Renal cortical epithelial cell (primary cell): ENCODE measurements around the gene MORF4L2. TPM values are rescaled to one million over a fixed set of nuclear protein-coding genes. Genes with fewer than 3 reads are reported as not detected.
"Not testable (repeated sequence)": the region's sequence is repeated elsewhere in the genome, so short reads cannot be mapped to it uniquely, and the experiment has no call there.

Experiments used
- DNase-seq: peaks from one replicate; pipeline ENCODE4 v3.0.0-alpha.2; 2011; ENCODE audit warnings: low read depth
- total RNA-seq: library from RNA; depleted of rRNA; stranded (reverse); fragments of >200 nt; gene quantifications from 2 replicates; pipeline ENCODE4 v1.2.3, GENCODE V29; 2014

The MORF4L2 gene
- total RNA-seq, 1 donor from 2014 or later = 614 TPM

DNA sequence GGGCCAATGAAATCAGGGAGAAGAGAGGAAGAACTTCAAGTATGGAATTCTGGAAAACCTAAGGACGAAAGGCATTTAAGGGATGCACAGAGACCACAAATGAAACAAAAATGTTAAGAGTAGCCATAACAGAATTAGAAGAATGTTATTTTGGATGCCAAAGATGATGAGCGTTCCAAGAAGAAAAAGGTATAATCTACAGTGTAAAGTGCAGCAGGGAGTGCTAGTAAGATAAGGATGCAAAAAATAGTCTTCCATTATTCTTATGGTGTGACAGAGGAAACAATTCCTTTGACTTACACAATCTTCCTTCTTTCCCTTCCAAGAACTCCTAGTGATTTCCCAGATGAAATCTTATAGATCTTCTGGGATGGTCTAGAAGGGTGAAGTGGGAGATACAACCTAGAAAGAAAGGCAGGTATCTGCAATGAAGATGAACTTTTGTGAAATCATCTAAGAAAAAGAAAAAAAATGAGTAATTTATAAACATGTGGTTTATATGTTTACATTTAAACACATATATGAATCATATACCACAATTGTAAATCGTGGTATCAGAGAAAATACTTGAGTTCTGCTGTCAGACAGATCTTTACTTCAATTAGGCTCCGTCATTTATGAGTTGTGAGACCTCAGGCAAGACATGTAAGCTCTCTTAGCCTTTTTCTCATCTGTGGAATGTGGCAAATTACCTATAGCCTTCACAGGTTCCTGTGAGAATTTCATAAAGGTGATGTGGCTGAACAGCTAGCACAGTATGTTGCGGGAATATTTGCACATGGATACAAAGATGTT is 8.1 kb downstream of the MORF4L2 start:
- DNase-seq = no peak

- DNase-seq = no peak
These were observed 11.7 kb downstream of the MORF4L2 start for GRCh38 chrX:103674531-103675454.

GRCh38 chrX:103669745-103670144 is 16.8 kb downstream of the MORF4L2 start:
- DNase-seq = no peak

- DNase-seq = peak; percentile 3
These were observed 20.0 kb downstream of the MORF4L2 start for GRCh38 chrX:103666202-103667107.

DNA sequence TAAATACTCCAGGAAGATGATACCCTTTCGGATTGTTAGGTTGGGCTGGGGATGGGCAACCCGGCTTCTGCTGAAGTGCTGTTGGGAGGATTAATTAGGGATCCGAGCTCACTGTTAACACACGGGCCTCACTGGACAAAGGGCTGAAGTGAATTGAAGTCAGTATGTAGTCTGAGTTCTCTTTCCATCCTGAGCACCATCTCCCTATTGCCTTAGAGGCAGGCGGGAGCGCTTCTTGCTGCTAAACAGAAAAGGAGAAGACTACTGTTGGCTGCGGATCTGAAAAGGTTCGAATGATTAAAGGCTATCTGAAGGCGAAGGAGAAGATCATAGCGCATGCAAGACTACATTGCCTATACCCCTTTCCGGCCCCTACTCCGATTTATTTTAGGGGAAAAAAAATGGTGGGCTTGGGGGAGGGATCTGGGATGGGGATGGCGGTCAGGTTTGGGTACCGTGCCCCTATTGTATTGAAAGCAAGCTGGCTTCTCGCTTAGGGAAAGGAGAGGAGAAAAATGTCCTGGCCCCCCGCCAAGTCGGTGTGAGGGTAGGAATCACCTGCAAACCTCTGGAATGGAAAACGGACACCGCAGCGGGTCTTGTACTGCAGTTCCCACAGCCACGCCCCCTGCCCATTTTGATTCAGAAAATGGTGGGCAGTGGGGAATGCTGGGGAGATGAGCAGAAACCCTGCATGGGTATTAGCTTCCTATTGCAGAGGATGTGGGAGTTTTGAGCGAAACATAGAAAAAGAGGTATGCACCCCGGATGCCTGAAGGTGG is 22.3 kb downstream of the MORF4L2 start:
- DNase-seq = no peak

- DNase-seq = not testable (repeated sequence)
These were observed 27.0 kb downstream of the MORF4L2 start for GRCh38 chrX:103659460-103659859.

DNA sequence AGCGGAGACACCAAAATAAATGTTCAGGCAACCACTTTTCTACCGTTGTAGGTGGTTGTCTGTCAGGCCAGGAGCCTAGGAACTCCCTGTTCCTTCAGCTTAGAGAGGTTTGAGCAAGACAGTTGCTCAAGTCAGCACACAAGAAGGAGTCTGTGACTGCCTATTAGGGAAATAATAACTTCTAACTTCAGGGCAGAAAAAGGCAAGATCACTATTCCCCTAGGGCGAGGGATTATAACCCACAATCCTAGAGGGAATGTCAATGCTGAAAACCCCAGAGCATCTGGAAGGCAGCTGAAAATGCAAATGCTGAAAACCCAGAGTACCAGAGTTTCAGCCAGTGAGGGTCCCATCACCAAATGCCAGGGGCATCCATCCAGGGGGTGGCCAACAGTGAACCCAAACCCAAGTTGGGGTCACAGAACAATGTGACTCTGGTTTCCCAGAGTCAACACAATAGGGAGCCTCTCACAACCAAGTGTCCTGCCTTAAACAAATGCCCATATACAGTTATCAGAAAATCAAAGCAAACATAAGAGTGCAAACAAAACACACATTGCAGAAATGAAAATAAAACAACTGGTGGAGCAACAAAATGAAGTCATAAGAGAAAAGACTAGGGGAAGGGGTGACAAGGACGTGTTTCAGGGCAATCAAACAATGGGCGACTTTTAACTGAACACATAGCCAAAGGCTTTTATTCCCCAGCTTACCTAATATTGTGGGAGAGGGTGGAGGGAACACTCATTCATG is 27.6 kb downstream of the MORF4L2 start:
- DNase-seq = no peak

- peak; percentile 19 for DNase-seq
These were observed 29.4 kb downstream of the MORF4L2 start for GRCh38 chrX:103657066-103657465.

DNA sequence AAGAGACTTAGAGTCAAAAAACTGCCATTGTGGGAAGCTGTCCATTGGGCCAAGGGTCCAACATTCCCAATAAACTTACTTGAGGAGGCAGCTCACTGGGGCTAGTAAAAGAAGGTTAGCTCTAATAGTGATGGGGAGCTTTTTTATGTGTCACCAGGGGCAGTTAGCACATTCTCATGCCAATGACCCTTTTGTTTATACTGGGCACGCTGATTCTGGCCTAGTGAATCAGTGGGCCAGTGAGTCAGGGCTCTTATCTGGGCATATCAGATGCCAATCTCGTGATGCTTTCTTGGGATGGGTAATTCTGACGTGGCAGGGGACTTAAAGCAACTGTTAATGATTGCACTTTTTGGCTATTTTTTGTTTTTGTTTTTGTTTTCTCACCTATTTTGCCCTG is 29.9 kb downstream of the MORF4L2 start:
- peak; percentile 85 for DNase-seq

- DNase-seq = peak; percentile 3
These were observed 31.1 kb downstream of the MORF4L2 start for GRCh38 chrX:103655230-103656000.

DNA sequence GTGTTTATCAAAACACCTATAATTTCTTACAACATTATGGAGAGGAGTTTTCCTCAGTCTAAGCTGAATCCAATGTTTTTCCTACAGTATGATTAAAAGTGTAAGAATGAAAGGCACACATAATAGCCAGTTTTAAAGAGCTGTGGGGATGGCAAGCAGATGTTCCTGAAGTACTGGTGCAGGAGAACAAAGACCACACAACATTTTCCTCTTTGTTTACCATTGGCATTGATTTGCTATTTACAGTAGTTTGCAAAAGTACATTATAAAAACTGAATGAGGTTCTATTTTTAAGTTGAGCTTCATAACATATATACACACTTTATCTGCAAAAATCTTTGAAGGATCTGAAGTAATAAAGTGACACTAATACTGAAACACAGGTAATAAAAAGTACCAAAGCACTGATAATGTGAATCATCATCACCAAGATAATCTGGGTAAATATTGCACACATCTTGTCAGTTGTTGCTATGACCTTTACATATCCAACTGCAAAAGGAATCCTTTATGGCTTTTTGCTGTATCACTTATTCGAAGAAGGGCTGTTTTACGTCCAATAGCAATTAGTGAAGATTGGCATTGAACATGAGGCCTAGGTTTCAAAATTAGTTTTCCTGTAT is 35.2 kb downstream of the MORF4L2 start:
- no peak for DNase-seq

- DNase-seq = no peak
These were observed 38.9 kb downstream of the MORF4L2 start for GRCh38 chrX:103647630-103648029.

DNA sequence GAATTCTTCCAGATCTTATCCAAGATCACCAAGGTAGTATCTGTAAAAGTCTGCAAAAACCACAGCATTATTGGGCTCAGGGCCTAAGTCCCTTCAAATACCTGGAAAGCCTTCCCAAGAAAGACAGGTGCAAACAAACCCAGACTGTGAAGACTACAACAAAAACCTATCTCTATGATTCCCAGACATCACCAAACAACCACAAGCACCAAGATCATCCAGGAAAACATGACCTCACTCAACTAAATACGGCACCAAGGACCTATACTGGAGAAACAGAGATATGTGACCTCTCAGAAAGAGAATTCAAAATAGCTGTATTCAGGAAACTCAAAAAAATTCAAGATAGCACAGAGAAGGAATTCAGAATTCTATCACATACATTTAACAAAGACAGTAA is 42.4 kb downstream of the MORF4L2 start:
- DNase-seq = no peak

DNA sequence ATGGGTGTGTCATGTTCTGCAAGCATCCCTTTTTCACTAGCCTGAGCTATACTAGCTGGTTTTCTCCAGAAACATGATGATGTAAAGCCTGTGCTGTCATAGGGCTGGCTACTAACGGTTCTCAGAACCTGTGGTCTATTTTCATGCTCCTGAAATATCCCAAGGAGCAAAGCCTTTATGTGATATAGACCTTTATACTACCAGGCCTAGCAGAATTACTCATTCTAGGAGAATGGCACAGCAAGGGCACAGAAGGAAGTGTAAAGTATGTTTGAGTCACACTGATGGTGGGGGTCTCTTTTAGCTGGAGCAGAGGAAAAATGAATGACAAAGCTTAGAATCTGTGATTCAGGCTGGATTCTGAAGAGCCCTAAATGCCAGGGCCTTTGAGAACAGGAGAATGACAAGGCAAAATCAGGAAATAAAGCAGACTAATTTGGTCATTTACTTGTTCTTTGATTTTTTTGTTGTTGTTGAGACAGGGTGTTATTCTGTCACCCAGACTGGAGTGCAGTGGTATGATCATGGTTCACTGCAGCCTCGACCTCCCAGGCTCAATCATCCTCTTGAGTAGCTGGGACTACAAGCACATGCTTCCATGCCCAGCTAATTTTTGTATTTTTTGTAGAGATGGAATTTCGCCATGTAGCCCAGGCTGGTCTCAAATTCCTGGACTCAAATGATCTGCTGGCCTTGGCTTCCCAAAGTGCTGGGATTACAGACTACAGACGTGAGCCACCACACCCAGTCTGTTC is 45.9 kb downstream of the MORF4L2 start:
- peak; percentile 65 for DNase-seq

DNA sequence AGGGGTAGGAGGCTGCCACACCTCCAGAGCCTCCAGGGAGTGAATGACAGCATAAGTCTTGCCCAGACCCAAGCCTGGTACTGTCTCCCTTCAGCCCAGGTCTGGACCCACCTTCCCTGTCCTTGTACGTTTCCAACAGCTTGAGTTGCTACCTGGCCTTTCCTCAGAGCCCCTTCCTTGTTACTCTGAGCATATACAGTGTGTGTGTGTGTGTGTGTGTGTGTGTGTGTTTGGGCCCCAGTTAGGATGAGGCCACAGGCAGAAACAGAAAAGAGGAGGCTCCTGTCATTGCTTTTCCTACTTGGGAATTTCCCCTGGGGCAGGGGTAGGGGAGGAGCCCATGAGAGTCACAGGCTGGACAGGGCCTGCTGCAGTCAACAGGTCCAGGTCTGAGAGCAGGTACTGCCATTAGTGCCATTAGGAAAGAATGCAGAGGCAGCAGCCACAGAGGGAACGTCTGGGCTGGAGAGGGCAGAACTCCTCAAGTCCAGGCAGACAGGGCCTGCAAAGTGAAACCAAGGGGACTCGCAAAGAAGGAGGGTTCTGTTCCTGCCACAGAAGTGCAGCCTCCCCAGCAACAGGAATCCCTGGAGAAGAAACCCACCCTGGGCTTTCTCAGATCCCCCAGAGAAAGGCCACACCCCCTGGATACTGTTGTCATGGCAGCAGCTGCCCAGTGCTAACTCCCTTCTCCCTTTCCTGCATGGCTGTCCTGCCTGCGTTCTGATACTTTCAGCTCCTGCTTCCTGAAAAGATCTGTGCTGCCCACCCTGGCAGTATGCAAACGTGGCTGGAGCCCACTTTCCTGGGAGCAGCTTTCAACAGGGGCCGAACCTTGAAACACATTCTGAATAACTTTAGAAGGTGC is 47.8 kb downstream of the MORF4L2 start:
- DNase-seq = not testable (repeated sequence)

DNA sequence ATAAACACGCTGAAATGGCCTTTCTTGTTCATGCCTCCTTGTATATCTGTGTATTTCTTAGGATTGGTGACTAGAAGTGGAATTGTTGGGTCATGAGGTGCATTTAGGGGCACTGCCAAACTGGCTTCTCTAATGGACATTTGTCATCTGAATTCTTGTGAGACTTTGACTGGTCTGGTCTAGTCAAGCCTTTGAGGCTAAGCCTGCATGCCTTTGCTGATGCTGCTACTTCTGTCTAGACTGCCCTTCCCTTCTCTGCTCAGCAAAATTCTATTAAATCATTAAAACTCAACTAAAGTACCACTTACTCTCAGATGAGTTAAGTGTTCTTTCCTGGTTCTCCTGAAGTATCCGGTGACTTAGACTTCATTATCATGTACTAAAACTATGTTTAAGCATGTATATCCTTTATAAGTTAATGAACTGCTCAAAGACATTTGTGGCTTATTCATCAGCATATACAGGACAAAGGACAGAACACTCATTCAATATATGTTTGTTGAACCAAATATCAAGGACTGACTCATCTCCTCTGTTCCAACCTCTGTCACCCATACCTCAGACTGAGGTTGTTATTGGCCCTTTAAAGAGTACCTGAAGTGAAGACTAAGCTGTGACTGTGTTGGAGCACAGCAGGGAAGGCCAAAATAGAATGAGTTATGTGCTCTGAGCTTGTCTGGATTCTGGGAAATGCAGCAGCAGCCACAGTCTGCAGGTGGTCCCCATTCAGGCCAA is 48.7 kb downstream of the MORF4L2 start:
- peak; percentile 47 for DNase-seq
